K562 (cell line): ENCODE results near the gene SHISAL1. TPM values are rescaled to one million over a fixed set of nuclear protein-coding genes. Genes with fewer than 3 reads are reported as not detected.

Experiments used
- ATAC-seq: fragments of 200-7000 bp; cut with Tn5 transposase; 3 replicates; pipeline ENCODE4 v1.9.1; 2020; ENCODE audit warnings: moderate library complexity
- BruUV-seq: library from RNA; stranded (reverse); fragments of 400-500 nt; replicated peaks from 2 replicates; lab custom pipeline; 2021; lab: Mats Ljungman, UMichigan
- CTCF ChIA-PET: fragments of 300-600 bp; formaldehyde crosslinking; extraction: SDS; loops from one replicate; lab custom pipeline; 2021; ENCODE audit warnings: low intra/inter-chr PET ratio; lab: Yijun Ruan, JAX
- POLR2A ChIA-PET: fragments of 300-600, 350-650 bp; sonication (Branson Sonifier 250); formaldehyde crosslinking; extraction: SDS; loops from one replicate; lab custom pipeline; 2021; ENCODE audit warnings: antibody characterized with exemption, inconsistent platforms; lab: Yijun Ruan, JAX
- DNase-seq, 4 experiments: peaks; one replicate each; pipeline versions ENCODE4 v3.0.0 to v3.0.0-alpha.2; 2011 to 2018; ENCODE audit warnings: low spot score in 3 of 4, mixed read lengths in 3 of 4; ENCODE audit errors: extremely low read depth in 1 of 4
- FAIRE-seq: peaks from 2 replicates; lab custom pipeline; 2011; peaks lifted over from hg19 to GRCh38; lab: Jason Lieb, UNC
- H2AFZ ChIP-seq: 2 replicates; pipeline ENCODE4 v1.6.0; 2011; ENCODE audit warnings: low read depth, low read length, control low read depth, inconsistent platforms
- H3K27ac ChIP-seq: fragments of 200-600 bp; 3 replicates; pipeline ENCODE4 v1.8.0; 2011; ENCODE audit warnings: low read depth, mild to moderate bottlenecking, control low read depth, inconsistent platforms, low read length, moderate library complexity, mixed read lengths; ENCODE audit errors: extremely low read depth
- H3K27me3 ChIP-seq, 2 experiments: fragments of 300-600 bp in 1 of 2; 2 replicates in 1 of 2; 3 replicates in 1 of 2; pipeline versions ENCODE4 v1.6.0 to v1.8.0; 2011; ENCODE audit warnings: inconsistent platforms in 2 of 2, low read length in 2 of 2, mild to moderate bottlenecking in 1 of 2, mixed read lengths in 1 of 2, moderate library complexity in 1 of 2; ENCODE audit not compliant: control insufficient read depth in 2 of 2, insufficient read depth in 2 of 2
- H3K36me3 ChIP-seq: fragments of 300-600 bp; 3 replicates; pipeline ENCODE4 v1.8.0; 2011; ENCODE audit warnings: mild to moderate bottlenecking, low read length, inconsistent platforms; ENCODE audit not compliant: control insufficient read depth, insufficient read depth
- H3K4me1 ChIP-seq, 2 experiments: fragments of 200-600 bp in 1 of 2; replicated peaks in 1 of 2; 2 replicates in 1 of 2; 3 replicates in 1 of 2; pipeline versions ENCODE4 v1.5.1 to v1.8.0; 2011; ENCODE audit warnings: inconsistent platforms in 2 of 2, low read length in 2 of 2, mild to moderate bottlenecking in 1 of 2, mixed read lengths in 1 of 2, moderate library complexity in 1 of 2; ENCODE audit not compliant: control insufficient read depth in 2 of 2, insufficient read depth in 2 of 2
- H3K4me2 ChIP-seq: 2 replicates; pipeline ENCODE4 v1.6.1; 2011; ENCODE audit warnings: low read length, control low read depth, inconsistent platforms, mixed read lengths; ENCODE audit not compliant: insufficient read depth
- H3K4me3 ChIP-seq: fragments of 200-600 bp; sonication (generic), shearing (Covaris generic); 2 replicates; pipeline ENCODE4 v1.5.1; 2016; ENCODE audit warnings: control low read depth, inconsistent platforms
- H3K79me2 ChIP-seq: fragments of 200-600 bp; 3 replicates; pipeline ENCODE4 v1.8.0; 2011; ENCODE audit warnings: low read length, inconsistent platforms; ENCODE audit not compliant: control insufficient read depth, insufficient read depth
- H3K9ac ChIP-seq, 2 experiments: 2 replicates each; pipeline versions ENCODE4 v1.6.0 to v1.6.1; 2011; ENCODE audit warnings: low read depth in 2 of 2, low read length in 2 of 2, control low read depth in 1 of 2, inconsistent platforms in 1 of 2, mild to moderate bottlenecking in 1 of 2, mixed read lengths in 1 of 2; ENCODE audit not compliant: insufficient read depth in 1 of 2
- H3K9me1 ChIP-seq: one replicate; pipeline ENCODE4 v1.6.0; 2011; ENCODE audit warnings: inconsistent platforms, mild to moderate bottlenecking, low read length, moderate library complexity; ENCODE audit not compliant: control insufficient read depth, insufficient read depth
- H3K9me3 ChIP-seq: replicated peaks from 2 replicates; pipeline ENCODE4 v1.5.1; 2011; ENCODE audit warnings: low read depth, low read length, inconsistent platforms; ENCODE audit not compliant: control insufficient read depth, insufficient read depth
- H4K20me1 ChIP-seq: replicated peaks from 2 replicates; pipeline ENCODE4 v1.6.1; 2011; ENCODE audit warnings: low read length, inconsistent platforms, mixed read lengths; ENCODE audit not compliant: control insufficient read depth, insufficient read depth
- ATF2 ChIP-seq: sonication (generic); formaldehyde crosslinking; IDR thresholded peaks from 2 replicates; pipeline ENCODE4 v1.8.1; 2022; ENCODE audit warnings: missing genetic modification reagents
- ETV5 ChIP-seq: sonication (generic); formaldehyde crosslinking; IDR thresholded peaks from 2 replicates; pipeline ENCODE4 v1.4.0; 2020; ENCODE audit warnings: low read depth, mild to moderate bottlenecking, missing genetic modification reagents
- NCOR1 ChIP-seq: fragments of 450-650 bp; IDR thresholded peaks from 2 replicates; pipeline ENCODE4 v1.6.1; 2016; ENCODE audit warnings: mild to moderate bottlenecking, moderate library complexity
- NR2F6 ChIP-seq: fragments of 450-650 bp; formaldehyde crosslinking; IDR thresholded peaks from 2 replicates; pipeline ENCODE4 v1.4.0; 2020; ENCODE audit warnings: mild to moderate bottlenecking
- PATZ1 ChIP-seq: fragments of 250-450 bp; sonication (Bioruptor Pico); IDR thresholded peaks from 2 replicates; pipeline ENCODE4 v1.5.0; 2020; ENCODE audit warnings: mild to moderate bottlenecking, borderline replicate concordance
- SMAD4 ChIP-seq: fragments of 250-450 bp; sonication (Bioruptor Pico); conservative IDR thresholded peaks from 2 replicates; pipeline ENCODE4 v1.8.0; 2021; ENCODE audit warnings: inconsistent platforms, mild to moderate bottlenecking, moderate library complexity
- ZBED1 ChIP-seq: IDR thresholded peaks from 2 replicates; pipeline ENCODE4 v1.6.1; 2014
- ZFP36 ChIP-seq: fragments of 150-350 bp; IDR thresholded peaks from 2 replicates; pipeline ENCODE4 v1.6.1; 2018; ENCODE audit warnings: low read length, low read depth; ENCODE audit not compliant: partially characterized antibody
- ZFP91 ChIP-seq: sonication (generic); formaldehyde crosslinking; IDR thresholded peaks from 2 replicates; pipeline ENCODE4 v1.8.0; 2022; ENCODE audit warnings: mild to moderate bottlenecking, missing genetic modification reagents
- ZNF12 ChIP-seq: sonication (generic); formaldehyde crosslinking; IDR thresholded peaks from 2 replicates; pipeline ENCODE4 v1.4.0; 2020; ENCODE audit warnings: mild to moderate bottlenecking, missing genetic modification reagents
- ZNF263 ChIP-seq: sonication (generic); formaldehyde crosslinking; IDR thresholded peaks from 2 replicates; pipeline ENCODE4 v1.8.0; 2022; ENCODE audit warnings: mild to moderate bottlenecking, missing genetic modification reagents, borderline replicate concordance
- ZNF311 ChIP-seq: fragments of 250-450 bp; sonication (Bioruptor Pico); IDR thresholded peaks from 2 replicates; pipeline ENCODE4 v1.4.0; 2020; ENCODE audit warnings: mild to moderate bottlenecking, moderate library complexity
- WGBS: fragments of 100-300 bp; shearing (Covaris generic); methylation state at CpG from one replicate; pipeline ENCODE4 v1.1.6; 2016; ENCODE audit warnings: low coverage, mixed read lengths; ENCODE audit not compliant: insufficient coverage; ENCODE audit errors: missing lambda C conversion rate; 5-methylcytosine and 5-hydroxymethylcytosine counted together
- in situ Hi-C: fragments of 300-500 bp; cut with MboI; formaldehyde crosslinking; loops from 4 replicates; pipeline ENCODE4 v1.15.0; 2018; ENCODE audit warnings: inconsistent platforms, mixed read lengths
- intact Hi-C: fragments of 100-400 bp; cut with micrococcal nuclease; formaldehyde crosslinking; loops from 2 replicates; pipeline ENCODE4 v1.14.2; 2022
- polyA plus RNA-seq, 8 experiments: library from polyadenylated mRNA; depleted of rRNA in 4 of 8; stranded (reverse) in 5 of 8; unstranded in 3 of 8; fragments of >200 nt; fragmentation: Nextera tagmentation in 2 of 8; fragmentation: Illumina TruSeq in 1 of 8; extraction: Ambion mirVana in 2 of 8; extraction: Trizol in 1 of 8; gene quantifications; 2 replicates each; pipeline versions ENCODE4 v1.2.1 to v1.2.3, GENCODE V29; 2011 to 2014; ENCODE audit warnings: inconsistent platforms in 1 of 8, missing spikeins in 1 of 8
- total RNA-seq, 7 experiments: library from RNA; depleted of rRNA in 6 of 7; stranded (reverse); fragments of >200 nt in 6 of 7; fragmentation: Illumina TruSeq in 2 of 7; extraction: Trizol in 2 of 7; gene quantifications; 2 replicates each; pipeline versions ENCODE4 v1.2.1 to v1.2.3, GENCODE V29; 2011 to 2021; ENCODE audit warnings: low replicate concordance in 1 of 7

Gene SHISAL1
- total and polyA plus RNA-seq, 9 of the 15 experiments (the other 6 are each of a cell fraction or from before 2014, with no cell fraction given): not detected

- CTCF ChIA-PET: no interaction called here
- H2AFZ ChIP-seq: no peak overlapping the region
- no peak for TF ChIP-seq ZNF263 (CRISPR knock-in tag)
- TF ChIP-seq ATF2 (CRISPR knock-in tag): no peak
- TF ChIP-seq ZNF311 (CRISPR knock-in tag): no peak
- TF ChIP-seq ZFP36: no peak
- TF ChIP-seq ZNF12 (CRISPR knock-in tag): no peak
- no peak for TF ChIP-seq SMAD4 (CRISPR knock-in tag)
- no peak for TF ChIP-seq PATZ1
- no peak for TF ChIP-seq NR2F6
- no peak for TF ChIP-seq ZBED1
- TF ChIP-seq ETV5 (CRISPR knock-in tag): no peak
- no peak for TF ChIP-seq NCOR1
- no peak for TF ChIP-seq ZFP91 (CRISPR knock-in tag)
- TF ChIP-seq, all 486 proteins: peak for 0
- Histone ChIP-seq H3K36me3 (no peaks in the 10 kb centered on the region), H3K4me1 (no peaks in the 10 kb centered on the region), H3K9me3 (no peaks in the 10 kb centered on the region), H3K27ac (no peak overlapping the region), H3K9ac (no peak overlapping the region), H3K27me3 (no peaks in the 10 kb centered on the region; a peak in 1 of 5 replicates), H3K4me3 (no peak overlapping the region), H3K79me2 (no peaks in the 10 kb centered on the region), H3K9me1 (no peaks in the 10 kb centered on the region), H3K4me2 (no peak overlapping the region), H4K20me1 (no peaks in the 10 kb centered on the region)
- no peak for FAIRE-seq
- no peak for ATAC-seq
- POLR2A ChIA-PET: no interaction called here
- intact Hi-C loops (no loop called here), in situ Hi-C loops (no loop called here)
- DNase-seq: no peak
- no TSS peak for BruUV-seq
- WGBS: 0% methylated on average over 3 of the region's 3 CpGs
Measured at GRCh38 chr22:44229331-44229730, 83.4 kb downstream of the SHISAL1 start.
